ENCODE measurements around the gene BHLHA9.
"Not testable (repeated sequence)": the region's sequence is repeated elsewhere in the genome, so short reads cannot be mapped to it uniquely, and the experiment has no call there.

The BHLHA9 gene

DNA sequence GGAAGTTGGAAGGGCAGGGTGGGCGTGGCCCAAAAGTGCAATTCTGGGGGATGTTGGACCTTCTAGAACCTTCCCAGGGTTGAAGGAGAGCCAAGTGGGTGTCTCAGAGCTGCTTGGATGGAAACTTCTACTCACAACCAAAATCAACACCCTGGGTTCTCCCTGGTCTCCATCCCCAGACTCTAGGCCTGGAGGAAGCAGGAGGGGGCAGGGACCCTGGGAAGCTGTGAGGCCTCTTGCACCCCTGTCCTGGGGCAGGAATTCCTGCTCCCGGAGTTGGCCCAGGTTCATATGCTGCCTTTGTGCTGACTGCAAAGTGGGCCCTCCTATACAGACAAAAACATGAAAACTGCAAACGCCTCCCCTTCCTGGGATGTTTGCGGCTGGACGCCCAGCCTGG, 34.3 kb downstream of the BHLHA9 start:
- Histone ChIP-seq H3K9ac (ENCODE audit: low read length) (no peak overlapping the region), H3K27ac (ENCODE audit: low read depth, low read length) (no peak overlapping the region), H3K9me3 (ENCODE audit: low read length) (no peaks in the 10 kb centered on the region), H3K27me3 (ENCODE audit: control insufficient read depth in 1 of 2, insufficient read depth in 2 of 2, low read length in 2 of 2) (peaks cover 0 to 27% of the 10 kb centered on the region in 2 donors), H3K4me3 (ENCODE audit: low read depth in 1 of 2, low read length in 2 of 2) (no peak overlapping the region), H3K4me1 (ENCODE audit: insufficient read depth, low read length) (no peaks in the 10 kb centered on the region), H3K36me3 (ENCODE audit: insufficient read depth, low read length) (no peaks in the 10 kb centered on the region)

DNA sequence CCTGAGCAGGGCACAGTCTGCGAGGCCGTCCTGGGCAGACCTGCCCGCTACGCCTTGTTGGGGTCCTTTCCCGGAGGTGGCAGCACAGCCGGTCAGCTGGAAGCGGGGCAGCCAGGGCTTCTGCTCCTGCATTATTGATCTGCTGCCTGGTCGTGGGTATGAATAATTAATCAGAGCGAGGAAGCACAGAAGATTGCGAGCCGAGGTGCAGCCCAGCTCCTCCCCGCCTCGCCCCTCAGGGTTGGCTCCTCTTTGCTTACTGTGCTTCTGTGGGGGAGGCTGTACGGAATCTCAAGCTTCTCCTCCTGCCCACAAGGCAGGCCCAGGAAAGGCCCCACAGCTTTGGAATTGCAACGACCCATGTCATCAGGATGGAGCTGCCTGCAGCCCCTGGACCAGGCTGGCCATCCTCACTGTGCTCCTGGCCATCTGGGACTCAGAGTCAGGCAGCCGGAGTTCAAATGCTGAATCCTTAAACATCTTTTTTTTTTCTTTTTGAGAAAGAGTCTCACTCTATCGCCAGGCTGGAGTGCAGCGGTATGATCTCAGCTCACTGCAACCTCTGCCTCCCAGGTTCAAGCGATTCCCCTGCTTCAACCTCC, 34.8 kb downstream of the BHLHA9 start:
- Histone ChIP-seq H3K9ac (ENCODE audit: low read length) (no peak overlapping the region), H3K27ac (ENCODE audit: low read depth, low read length) (no peak overlapping the region), H3K9me3 (ENCODE audit: low read length) (no peaks in the 10 kb centered on the region), H3K27me3 (ENCODE audit: control insufficient read depth in 1 of 2, insufficient read depth in 2 of 2, low read length in 2 of 2) (peaks cover 0 to 22% of the 10 kb centered on the region in 2 donors), H3K4me3 (ENCODE audit: low read depth in 1 of 2, low read length in 2 of 2) (no peak overlapping the region), H3K36me3 (ENCODE audit: insufficient read depth, low read length) (no peaks in the 10 kb centered on the region), H3K4me1 (ENCODE audit: insufficient read depth, low read length) (no peaks in the 10 kb centered on the region)

DNA sequence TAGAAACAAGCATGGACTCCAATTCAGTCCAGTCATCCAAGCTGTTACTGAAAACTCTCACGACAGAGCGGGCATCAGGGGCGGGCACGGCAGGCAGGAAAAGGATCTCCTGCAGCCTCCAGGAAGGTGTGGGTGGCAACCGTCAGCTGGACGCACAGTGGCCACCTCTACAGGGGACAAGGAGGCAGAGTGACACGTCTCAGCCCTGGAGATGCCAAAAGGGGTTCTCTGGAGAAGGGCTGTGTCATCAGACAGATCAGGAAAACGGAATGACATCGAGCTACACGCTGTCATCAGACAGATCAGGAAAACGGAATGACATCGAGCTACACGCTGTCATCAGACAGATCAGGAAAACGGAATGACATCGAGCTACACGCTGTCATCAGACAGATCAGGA, 37.6 kb downstream of the BHLHA9 start:
- H3K9me3 ChIP-seq (ENCODE audit: low read length); H3K36me3 ChIP-seq (ENCODE audit: insufficient read depth, low read length); H3K4me1 ChIP-seq (ENCODE audit: insufficient read depth, low read length); H3K9ac ChIP-seq (ENCODE audit: low read length); H3K27ac ChIP-seq (ENCODE audit: low read depth, low read length); H3K4me3 ChIP-seq (ENCODE audit: low read depth in 1 of 2, low read length in 2 of 2): not testable (repeated sequence)
- peaks cover 0 to 14% of the 10 kb centered on the region in 2 donors for H3K27me3 ChIP-seq (ENCODE audit: control insufficient read depth in 1 of 2, insufficient read depth in 2 of 2, low read length in 2 of 2)

DNA sequence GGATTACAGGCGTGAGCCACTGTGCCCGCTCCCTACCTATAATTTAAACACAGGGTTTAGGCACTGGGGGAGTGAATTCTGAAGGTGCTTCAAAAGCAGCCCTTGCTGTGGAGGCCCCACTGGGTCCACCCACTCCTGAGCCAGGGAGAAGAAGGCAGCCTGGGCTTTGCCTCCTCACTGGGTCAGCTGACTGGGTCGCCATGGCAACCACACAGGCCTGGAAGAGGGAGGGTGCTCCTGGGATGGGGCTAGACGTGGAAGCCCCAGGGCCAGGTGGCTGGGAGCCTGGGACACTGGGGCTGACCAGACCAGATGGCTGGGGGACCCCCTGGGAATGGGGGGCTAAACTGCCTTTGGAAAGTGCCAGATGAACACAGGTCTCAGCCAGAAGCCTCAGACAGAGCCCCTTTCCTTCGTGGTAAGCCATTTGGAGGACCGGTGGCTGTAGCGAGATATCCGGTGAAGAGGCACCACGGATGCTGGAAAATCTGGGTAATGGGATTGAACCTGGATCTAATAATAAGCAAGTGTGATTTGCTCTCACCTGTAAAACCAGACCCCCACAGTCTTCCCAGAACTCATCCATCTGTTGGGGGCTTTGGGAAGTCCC, 42.1 kb downstream of the BHLHA9 start:
- Histone ChIP-seq H3K9me3 (ENCODE audit: low read length) (no peaks in the 10 kb centered on the region), H3K27me3 (ENCODE audit: control insufficient read depth in 1 of 2, insufficient read depth in 2 of 2, low read length in 2 of 2) (peaks cover 0 to 9% of the 10 kb centered on the region in 2 donors), H3K36me3 (ENCODE audit: insufficient read depth, low read length) (no peaks in the 10 kb centered on the region), H3K4me1 (ENCODE audit: insufficient read depth, low read length) (no peaks in the 10 kb centered on the region), H3K27ac (ENCODE audit: low read depth, low read length) (no peak overlapping the region), H3K9ac (ENCODE audit: low read length) (no peak overlapping the region), H3K4me3 (ENCODE audit: low read depth in 1 of 2, low read length in 2 of 2) (no peak overlapping the region)

DNA sequence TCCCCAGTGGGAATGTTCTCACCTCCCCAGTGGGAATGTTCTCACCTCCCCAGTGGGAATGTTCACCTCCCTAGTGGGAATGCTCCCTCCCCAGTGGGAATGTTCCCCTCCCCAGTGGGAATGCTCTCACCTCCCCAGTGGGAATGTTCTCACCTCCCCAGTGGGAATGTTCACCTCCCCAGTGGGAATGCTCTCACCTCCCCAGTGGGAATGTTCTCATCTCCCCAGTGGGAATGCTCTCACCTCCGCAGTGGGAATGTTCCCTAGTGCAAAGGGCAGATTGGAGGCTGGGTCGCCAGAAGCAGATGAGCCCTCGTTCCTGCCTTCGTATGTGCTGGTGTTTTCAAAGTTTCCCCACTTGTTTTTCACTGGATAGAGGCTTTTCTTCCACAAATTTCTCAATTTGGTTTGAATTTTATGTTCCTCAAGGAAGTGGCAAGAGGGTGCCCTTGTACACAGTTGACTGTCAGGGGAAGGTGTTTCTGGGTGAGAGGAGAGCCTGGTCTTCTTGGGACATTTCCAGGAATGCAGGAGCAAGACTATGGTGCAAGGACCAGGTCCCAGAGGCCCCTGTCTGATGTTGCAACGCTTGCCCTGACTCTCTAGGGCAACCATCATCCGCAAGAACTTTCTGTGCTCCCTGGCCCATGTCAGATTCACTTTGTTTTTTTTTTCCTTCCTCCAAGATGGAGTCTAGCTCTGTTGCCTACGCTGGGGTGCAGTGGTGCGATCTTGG, 43.2 kb downstream of the BHLHA9 start:
- peaks cover 0 to 9% of the 10 kb centered on the region in 2 donors for H3K27me3 ChIP-seq (ENCODE audit: control insufficient read depth in 1 of 2, insufficient read depth in 2 of 2, low read length in 2 of 2)
- H3K4me3 ChIP-seq (ENCODE audit: low read depth in 1 of 2, low read length in 2 of 2) = no peak overlapping the region
- no peak overlapping the region for H3K27ac ChIP-seq (ENCODE audit: low read depth, low read length)
- H3K4me1 ChIP-seq (ENCODE audit: insufficient read depth, low read length) = no peaks in the 10 kb centered on the region
- no peak overlapping the region for H3K9ac ChIP-seq (ENCODE audit: low read length)
- no peaks in the 10 kb centered on the region for H3K9me3 ChIP-seq (ENCODE audit: low read length)
- H3K36me3 ChIP-seq (ENCODE audit: insufficient read depth, low read length) = no peaks in the 10 kb centered on the region

DNA sequence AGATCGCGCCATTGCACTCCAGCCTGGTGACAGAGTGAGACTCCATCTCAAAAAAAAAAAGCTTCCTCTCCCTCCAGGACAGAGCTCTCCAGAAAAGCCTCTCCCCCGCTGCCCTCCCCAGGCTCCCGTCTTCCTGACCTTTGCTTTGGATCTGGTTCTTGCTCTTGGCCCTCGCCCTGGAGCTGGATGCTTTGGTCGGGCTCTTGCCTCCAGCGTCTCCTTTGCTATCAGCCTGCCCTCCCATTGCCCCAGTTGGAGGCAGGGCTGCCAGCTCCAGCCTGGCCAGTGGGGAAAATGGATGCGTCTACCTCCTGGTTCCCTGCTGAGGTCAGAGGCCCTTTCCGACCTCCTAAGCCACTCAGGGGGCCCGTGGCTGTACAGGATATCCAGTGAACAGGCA, 45.2 kb downstream of the BHLHA9 start:
- no peaks in the 10 kb centered on the region for H3K9me3 ChIP-seq (ENCODE audit: low read length)
- H3K9ac ChIP-seq (ENCODE audit: low read length) = no peak overlapping the region
- no peaks in the 10 kb centered on the region for H3K36me3 ChIP-seq (ENCODE audit: insufficient read depth, low read length)
- no peaks in the 10 kb centered on the region for H3K4me1 ChIP-seq (ENCODE audit: insufficient read depth, low read length)
- H3K27ac ChIP-seq (ENCODE audit: low read depth, low read length) = no peak overlapping the region
- H3K27me3 ChIP-seq (ENCODE audit: control insufficient read depth in 1 of 2, insufficient read depth in 2 of 2, low read length in 2 of 2) = peaks cover 0 to 9% of the 10 kb centered on the region in 2 donors
- H3K4me3 ChIP-seq (ENCODE audit: low read depth in 1 of 2, low read length in 2 of 2) = no peak overlapping the region

DNA sequence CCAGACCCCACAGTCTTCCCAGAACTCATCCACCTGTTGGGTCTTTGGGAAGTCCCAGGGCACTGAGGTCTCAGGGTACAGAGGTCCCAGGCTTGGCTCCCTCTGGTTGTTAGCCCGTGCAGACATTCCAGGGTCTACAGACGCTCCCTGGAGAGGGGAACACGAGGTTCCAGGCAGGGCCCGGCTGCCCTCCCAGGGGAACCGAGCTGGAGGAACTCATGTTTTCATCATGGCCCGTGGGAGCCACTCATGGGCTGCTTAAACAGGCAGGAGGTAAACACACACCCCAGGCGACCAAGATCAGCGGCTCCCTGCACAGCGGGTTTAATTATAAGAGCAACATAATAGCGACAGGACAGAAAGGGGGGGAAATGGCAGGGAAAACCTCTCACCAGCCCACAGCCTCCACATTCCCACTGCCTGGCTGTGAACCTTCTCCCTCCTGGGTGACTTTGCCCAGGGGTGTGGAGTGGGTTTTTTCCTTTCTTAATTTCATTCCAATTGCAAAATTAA, 45.7 kb downstream of the BHLHA9 start:
- Histone ChIP-seq H3K27ac (ENCODE audit: low read depth, low read length) (no peak overlapping the region), H3K4me3 (ENCODE audit: low read depth in 1 of 2, low read length in 2 of 2) (no peak overlapping the region), H3K27me3 (ENCODE audit: control insufficient read depth in 1 of 2, insufficient read depth in 2 of 2, low read length in 2 of 2) (peaks cover 0 to 9% of the 10 kb centered on the region in 2 donors), H3K4me1 (ENCODE audit: insufficient read depth, low read length) (no peaks in the 10 kb centered on the region), H3K36me3 (ENCODE audit: insufficient read depth, low read length) (no peaks in the 10 kb centered on the region), H3K9ac (ENCODE audit: low read length) (no peak overlapping the region), H3K9me3 (ENCODE audit: low read length) (no peaks in the 10 kb centered on the region)
